MG63 (cell line): ENCODE measurements around the gene KCNIP2. TPM values are rescaled to one million over a fixed set of nuclear protein-coding genes. Genes with fewer than 3 reads are reported as not detected.

Experiments
- DNase-seq: peaks from one replicate; pipeline ENCODE4 v3.0.0-alpha.2; 2020
- H3K27me3 ChIP-seq: fragments of 250-450 bp; sonication (Bioruptor Pico); 2 replicates; pipeline ENCODE4 v1.5.1; 2020; ENCODE audit warnings: mild to moderate bottlenecking, moderate library complexity
- H3K36me3 ChIP-seq: fragments of 250-450 bp; sonication (Bioruptor Pico); 2 replicates; pipeline ENCODE4 v1.5.1; 2020; ENCODE audit warnings: mild to moderate bottlenecking, moderate library complexity
- H3K4me3 ChIP-seq: fragments of 250-450 bp; sonication (Bioruptor Pico); 2 replicates; pipeline ENCODE4 v1.5.1; 2020; ENCODE audit warnings: mild to moderate bottlenecking, moderate library complexity
- H3K9me3 ChIP-seq: fragments of 250-450 bp; sonication (Bioruptor Pico); 2 replicates; pipeline ENCODE4 v1.5.1; 2020; ENCODE audit warnings: mild to moderate bottlenecking, moderate library complexity
- total RNA-seq: library from RNA; depleted of rRNA; stranded (reverse); fragments of >200 nt; shearing (Covaris generic); gene quantifications from 2 replicates; pipeline ENCODE4 v1.2.3, GENCODE V29; 2014; ENCODE audit warnings: low replicate concordance; rRNA removed

Gene KCNIP2
- total RNA-seq = not detected in 2 replicates

- H3K36me3 ChIP-seq = no peaks in the 10 kb centered on the region
- H3K9me3 ChIP-seq = no peaks in the 10 kb centered on the region
- DNase-seq = no peak
- no peak within 1 kb of the TSS for H3K4me3 ChIP-seq
- H3K27me3 ChIP-seq = no peaks in the 10 kb centered on the region
Measured at GRCh38 chr10:101843032-101844021, at the start of gene KCNIP2. Gene KCNIP2 (minus strand): TSS chr10:101843800. CDS start chr10:101843568, 232 bp downstream.

GRCh38 chr10:101892782-101893391 is 49.3 kb upstream of the KCNIP2 start:
- Histone ChIP-seq H3K9me3 (no peaks in the 10 kb centered on the region), H3K27me3 (no peaks in the 10 kb centered on the region), H3K4me3 (no peak overlapping the region), H3K36me3 (no peaks in the 10 kb centered on the region)
- no peak for DNase-seq

GRCh38 chr10:101889256-101890210 is 45.9 kb upstream of the KCNIP2 start:
- DNase-seq = peak; percentile 61
- H3K27me3 ChIP-seq = no peaks in the 10 kb centered on the region

GRCh38 chr10:101888251-101888949 is 44.8 kb upstream of the KCNIP2 start:
- DNase-seq = no peak
- no peak overlapping the region for H3K4me3 ChIP-seq
- no peaks in the 10 kb centered on the region for H3K27me3 ChIP-seq
- no peaks in the 10 kb centered on the region for H3K36me3 ChIP-seq
- no peaks in the 10 kb centered on the region for H3K9me3 ChIP-seq

More at GRCh38 chr10:101889256-101890210, 45.9 kb upstream of the KCNIP2 start:
- Histone ChIP-seq H3K36me3 (no peaks in the 10 kb centered on the region), H3K9me3 (no peaks in the 10 kb centered on the region), H3K4me3 (no peak overlapping the region)

GRCh38 chr10:101887775-101888174 is 44.2 kb upstream of the KCNIP2 start:
- DNase-seq = no peak
- Histone ChIP-seq H3K9me3 (no peaks in the 10 kb centered on the region), H3K36me3 (no peaks in the 10 kb centered on the region), H3K27me3 (no peaks in the 10 kb centered on the region), H3K4me3 (no peak overlapping the region)

GRCh38 chr10:101886521-101887312 is 43.1 kb upstream of the KCNIP2 start:
- Histone ChIP-seq H3K36me3 (no peaks in the 10 kb centered on the region), H3K27me3 (no peaks in the 10 kb centered on the region), H3K4me3 (no peak overlapping the region), H3K9me3 (no peaks in the 10 kb centered on the region)
- DNase-seq = no peak

- Histone ChIP-seq H3K27me3 (no peaks in the 10 kb centered on the region), H3K4me3 (no peak overlapping the region), H3K9me3 (no peaks in the 10 kb centered on the region), H3K36me3 (no peaks in the 10 kb centered on the region)
- no peak for DNase-seq
Measured at GRCh38 chr10:101881036-101881774, 37.6 kb upstream of the KCNIP2 start.

GRCh38 chr10:101880232-101880573 is 36.6 kb upstream of the KCNIP2 start:
- H3K27me3 ChIP-seq = no peaks in the 10 kb centered on the region
- DNase-seq = no peak
- H3K9me3 ChIP-seq = no peaks in the 10 kb centered on the region
- H3K4me3 ChIP-seq = no peak overlapping the region
- H3K36me3 ChIP-seq = no peaks in the 10 kb centered on the region

- Histone ChIP-seq H3K9me3 (no peaks in the 10 kb centered on the region), H3K4me3 (no peak overlapping the region), H3K36me3 (no peaks in the 10 kb centered on the region), H3K27me3 (no peaks in the 10 kb centered on the region)
- peak; percentile 65 for DNase-seq
Measured at GRCh38 chr10:101879456-101880231, 36.0 kb upstream of the KCNIP2 start.

- no peaks in the 10 kb centered on the region for H3K36me3 ChIP-seq
- H3K27me3 ChIP-seq = no peaks in the 10 kb centered on the region
- no peak overlapping the region for H3K4me3 ChIP-seq
- DNase-seq = no peak
- no peaks in the 10 kb centered on the region for H3K9me3 ChIP-seq
Measured at GRCh38 chr10:101878869-101879268, 35.3 kb upstream of the KCNIP2 start.

GRCh38 chr10:101875068-101875688 is 31.6 kb upstream of the KCNIP2 start:
- no peaks in the 10 kb centered on the region for H3K36me3 ChIP-seq
- no peaks in the 10 kb centered on the region for H3K9me3 ChIP-seq
- H3K27me3 ChIP-seq = no peaks in the 10 kb centered on the region
- no peak overlapping the region for H3K4me3 ChIP-seq
- DNase-seq = no peak

GRCh38 chr10:101874252-101874651 is 30.7 kb upstream of the KCNIP2 start:
- Histone ChIP-seq H3K9me3 (no peaks in the 10 kb centered on the region), H3K4me3 (no peak overlapping the region), H3K27me3 (no peaks in the 10 kb centered on the region), H3K36me3 (no peaks in the 10 kb centered on the region)
- no peak for DNase-seq

GRCh38 chr10:101867931-101868330 is 24.3 kb upstream of the KCNIP2 start:
- DNase-seq = no peak
- H3K27me3 ChIP-seq = no peaks in the 10 kb centered on the region
- no peak overlapping the region for H3K4me3 ChIP-seq
- H3K9me3 ChIP-seq = no peaks in the 10 kb centered on the region
- no peaks in the 10 kb centered on the region; the same call in 1 of the 2 replicates for H3K36me3 ChIP-seq

GRCh38 chr10:101859530-101859929 is 15.9 kb upstream of the KCNIP2 start:
- Histone ChIP-seq H3K27me3 (no peaks in the 10 kb centered on the region), H3K9me3 (peaks cover 10% of the 10 kb centered on the region), H3K36me3 (no peaks in the 10 kb centered on the region; the same call in 1 of the 2 replicates), H3K4me3 (no peak overlapping the region)
- no peak for DNase-seq
